K562 (cell line): ENCODE measurements around the gene SUGP1. TPM values are rescaled to one million over a fixed set of nuclear protein-coding genes. Genes with fewer than 3 reads are reported as not detected.

Source experiments
- ATAC-seq: fragments of 200-7000 bp; cut with Tn5 transposase; 3 replicates; pipeline ENCODE4 v1.9.1; 2020; ENCODE audit warnings: moderate library complexity
- BruUV-seq: library from RNA; stranded (reverse); fragments of 400-500 nt; replicated peaks from 2 replicates; lab custom pipeline; 2021; lab: Mats Ljungman, UMichigan
- CTCF ChIA-PET: fragments of 300-600 bp; formaldehyde crosslinking; extraction: SDS; loops from one replicate; lab custom pipeline; 2021; ENCODE audit warnings: low intra/inter-chr PET ratio; lab: Yijun Ruan, JAX
- POLR2A ChIA-PET: fragments of 300-600, 350-650 bp; sonication (Branson Sonifier 250); formaldehyde crosslinking; extraction: SDS; loops from one replicate; lab custom pipeline; 2021; ENCODE audit warnings: antibody characterized with exemption, inconsistent platforms; lab: Yijun Ruan, JAX
- DNase-seq, 4 experiments: peaks; one replicate each; pipeline versions ENCODE4 v3.0.0 to v3.0.0-alpha.2; 2011 to 2018; ENCODE audit warnings: low spot score in 3 of 4, mixed read lengths in 3 of 4; ENCODE audit errors: extremely low read depth in 1 of 4
- FAIRE-seq: peaks from 2 replicates; lab custom pipeline; 2011; peaks lifted over from hg19 to GRCh38; lab: Jason Lieb, UNC
- H2AFZ ChIP-seq: 2 replicates; pipeline ENCODE4 v1.6.0; 2011; ENCODE audit warnings: low read depth, low read length, control low read depth, inconsistent platforms
- H3K27ac ChIP-seq: fragments of 200-600 bp; 3 replicates; pipeline ENCODE4 v1.8.0; 2011; ENCODE audit warnings: low read depth, mild to moderate bottlenecking, control low read depth, inconsistent platforms, low read length, moderate library complexity, mixed read lengths; ENCODE audit errors: extremely low read depth
- H3K27me3 ChIP-seq, 2 experiments: fragments of 300-600 bp in 1 of 2; 2 replicates in 1 of 2; 3 replicates in 1 of 2; pipeline versions ENCODE4 v1.6.0 to v1.8.0; 2011; ENCODE audit warnings: inconsistent platforms in 2 of 2, low read length in 2 of 2, mild to moderate bottlenecking in 1 of 2, mixed read lengths in 1 of 2, moderate library complexity in 1 of 2; ENCODE audit not compliant: control insufficient read depth in 2 of 2, insufficient read depth in 2 of 2
- H3K36me3 ChIP-seq: fragments of 300-600 bp; 3 replicates; pipeline ENCODE4 v1.8.0; 2011; ENCODE audit warnings: mild to moderate bottlenecking, low read length, inconsistent platforms; ENCODE audit not compliant: control insufficient read depth, insufficient read depth
- H3K4me1 ChIP-seq, 2 experiments: fragments of 200-600 bp in 1 of 2; replicated peaks in 1 of 2; 2 replicates in 1 of 2; 3 replicates in 1 of 2; pipeline versions ENCODE4 v1.5.1 to v1.8.0; 2011; ENCODE audit warnings: inconsistent platforms in 2 of 2, low read length in 2 of 2, mild to moderate bottlenecking in 1 of 2, mixed read lengths in 1 of 2, moderate library complexity in 1 of 2; ENCODE audit not compliant: control insufficient read depth in 2 of 2, insufficient read depth in 2 of 2
- H3K4me2 ChIP-seq: 2 replicates; pipeline ENCODE4 v1.6.1; 2011; ENCODE audit warnings: low read length, control low read depth, inconsistent platforms, mixed read lengths; ENCODE audit not compliant: insufficient read depth
- H3K4me3 ChIP-seq: fragments of 200-600 bp; sonication (generic), shearing (Covaris generic); 2 replicates; pipeline ENCODE4 v1.5.1; 2016; ENCODE audit warnings: control low read depth, inconsistent platforms
- H3K79me2 ChIP-seq: fragments of 200-600 bp; 3 replicates; pipeline ENCODE4 v1.8.0; 2011; ENCODE audit warnings: low read length, inconsistent platforms; ENCODE audit not compliant: control insufficient read depth, insufficient read depth
- H3K9ac ChIP-seq, 2 experiments: 2 replicates each; pipeline versions ENCODE4 v1.6.0 to v1.6.1; 2011; ENCODE audit warnings: low read depth in 2 of 2, low read length in 2 of 2, control low read depth in 1 of 2, inconsistent platforms in 1 of 2, mild to moderate bottlenecking in 1 of 2, mixed read lengths in 1 of 2; ENCODE audit not compliant: insufficient read depth in 1 of 2
- H3K9me1 ChIP-seq: one replicate; pipeline ENCODE4 v1.6.0; 2011; ENCODE audit warnings: inconsistent platforms, mild to moderate bottlenecking, low read length, moderate library complexity; ENCODE audit not compliant: control insufficient read depth, insufficient read depth
- H3K9me3 ChIP-seq: replicated peaks from 2 replicates; pipeline ENCODE4 v1.5.1; 2011; ENCODE audit warnings: low read depth, low read length, inconsistent platforms; ENCODE audit not compliant: control insufficient read depth, insufficient read depth
- H4K20me1 ChIP-seq: replicated peaks from 2 replicates; pipeline ENCODE4 v1.6.1; 2011; ENCODE audit warnings: low read length, inconsistent platforms, mixed read lengths; ENCODE audit not compliant: control insufficient read depth, insufficient read depth
- ARID4B ChIP-seq: sonication (generic); formaldehyde crosslinking; IDR thresholded peaks from 2 replicates; pipeline ENCODE4 v1.8.0; 2022; ENCODE audit warnings: mild to moderate bottlenecking, missing genetic modification reagents
- ATF3 ChIP-seq, 2 experiments: fragments of 450-650 bp in 1 of 2; sonication (generic) in 1 of 2; formaldehyde crosslinking in 1 of 2; IDR thresholded peaks in 1 of 2; conservative IDR thresholded peaks in 1 of 2; 2 replicates each; pipeline versions ENCODE4 v1.6.1 to v1.8.1; 2016 to 2023; ENCODE audit warnings: mild to moderate bottlenecking in 2 of 2, moderate library complexity in 2 of 2, inconsistent platforms in 1 of 2, missing genetic modification reagents in 1 of 2
- CCAR2 ChIP-seq: fragments of 200-400 bp; formaldehyde crosslinking; IDR thresholded peaks from 2 replicates; pipeline ENCODE4 v1.6.1; 2017; ENCODE audit warnings: mild to moderate bottlenecking, low read depth, low read length
- HDAC3 ChIP-seq: fragments of 450-650 bp; IDR thresholded peaks from 2 replicates; pipeline ENCODE4 v1.6.1; 2018; ENCODE audit warnings: borderline replicate concordance, mild to moderate bottlenecking, moderate library complexity; ENCODE audit not compliant: partially characterized antibody
- RBM15 ChIP-seq: fragments of 200-400 bp; formaldehyde crosslinking; IDR thresholded peaks from 2 replicates; pipeline ENCODE4 v1.6.1; 2018; ENCODE audit warnings: mild to moderate bottlenecking, low read length, moderate library complexity; ENCODE audit not compliant: insufficient read depth
- RNF2 ChIP-seq: sonication (generic); IDR thresholded peaks from 2 replicates; pipeline ENCODE4 v1.6.1; 2016
- ZNF644 ChIP-seq: fragments of 200-800 bp; sonication (Bioruptor generic); IDR thresholded peaks from 2 replicates; pipeline ENCODE4 v1.6.1; 2016; ENCODE audit warnings: low read depth, missing genetic modification characterization, missing compliant biosample characterization
- WGBS: fragments of 100-300 bp; shearing (Covaris generic); methylation state at CpG from one replicate; pipeline ENCODE4 v1.1.6; 2016; ENCODE audit warnings: low coverage, mixed read lengths; ENCODE audit not compliant: insufficient coverage; ENCODE audit errors: missing lambda C conversion rate; 5-methylcytosine and 5-hydroxymethylcytosine counted together
- in situ Hi-C: fragments of 300-500 bp; cut with MboI; formaldehyde crosslinking; loops from 4 replicates; pipeline ENCODE4 v1.15.0; 2018; ENCODE audit warnings: inconsistent platforms, mixed read lengths
- intact Hi-C: fragments of 100-400 bp; cut with micrococcal nuclease; formaldehyde crosslinking; loops from 2 replicates; pipeline ENCODE4 v1.14.2; 2022
- polyA plus RNA-seq, 8 experiments: library from polyadenylated mRNA; depleted of rRNA in 4 of 8; stranded (reverse) in 5 of 8; unstranded in 3 of 8; fragments of >200 nt; fragmentation: Nextera tagmentation in 2 of 8; fragmentation: Illumina TruSeq in 1 of 8; extraction: Ambion mirVana in 2 of 8; extraction: Trizol in 1 of 8; gene quantifications; 2 replicates each; pipeline versions ENCODE4 v1.2.1 to v1.2.3, GENCODE V29; 2011 to 2014; ENCODE audit warnings: inconsistent platforms in 1 of 8, missing spikeins in 1 of 8
- total RNA-seq, 7 experiments: library from RNA; depleted of rRNA in 6 of 7; stranded (reverse); fragments of >200 nt in 6 of 7; fragmentation: Illumina TruSeq in 2 of 7; extraction: Trizol in 2 of 7; gene quantifications; 2 replicates each; pipeline versions ENCODE4 v1.2.1 to v1.2.3, GENCODE V29; 2011 to 2021; ENCODE audit warnings: low replicate concordance in 1 of 7

SUGP1 gene
- total and polyA plus RNA-seq, 9 of the 15 experiments (the other 6 are each of a cell fraction or from before 2014, with no cell fraction given) = 1.0 to 53.3 (median 32.4) TPM

GRCh38 chr19:19276851-19277250 is 43.5 kb downstream of the SUGP1 start:
- WGBS = 95% methylated on average over 17 of the region's 20 CpGs
- Histone ChIP-seq H3K9me3 (no peaks in the 10 kb centered on the region), H3K27me3 (no peaks in the 10 kb centered on the region), H3K4me2 (no peak overlapping the region), H3K9me1 (no peaks in the 10 kb centered on the region), H2AFZ (no peak overlapping the region), H4K20me1 (no peaks in the 10 kb centered on the region; the same call in 1 of the 2 replicates), H3K27ac (no peak overlapping the region), H3K9ac (no peak overlapping the region), H3K4me1 (peaks cover 0 to 9% of the 10 kb centered on the region in 2 experiments; a peak in 2 of 5 replicates), H3K36me3 (peaks cover 61% of the 10 kb centered on the region; the same call in 2 of the 3 replicates), H3K79me2 (no peaks in the 10 kb centered on the region), H3K4me3 (no peak overlapping the region)
- no peak for DNase-seq
- ChIA-PET CTCF (no interaction called here), POLR2A (no interaction called here)
- FAIRE-seq = no peak
- intact Hi-C loops (no loop called here), in situ Hi-C loops (no loop called here)
- TF ChIP-seq ZNF644 (tag) (no peak), HDAC3 (no peak), ATF3 (IDR thresholded peaks at IDR 0.05) (no peak), ATF3 (CRISPR knock-in tag; conservative IDR thresholded peaks at IDR 0.05) (no peak), RNF2 (no peak)
- no TSS peak for BruUV-seq
- ATAC-seq = no peak

DNA sequence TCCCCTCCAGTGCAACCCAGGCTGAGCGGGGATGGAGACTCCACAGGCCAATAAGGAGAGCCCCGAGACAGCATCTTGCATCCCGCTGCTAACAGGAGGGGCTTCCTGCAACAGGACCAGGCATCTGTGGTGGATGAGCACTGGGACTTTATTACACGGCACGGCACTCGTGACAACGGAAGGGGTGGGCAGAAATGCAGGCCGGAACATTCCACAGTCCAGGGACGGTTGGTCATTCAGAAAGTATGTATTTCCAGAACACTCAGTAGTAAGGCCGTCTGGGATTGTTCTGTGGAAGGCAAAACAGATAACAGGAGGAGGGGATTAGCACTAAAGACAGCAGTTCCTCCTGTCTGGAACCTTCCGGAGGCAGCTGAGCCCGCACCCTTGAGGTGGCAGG is 43.9 kb downstream of the SUGP1 start:
- CTCF ChIA-PET = no interaction called here
- Histone ChIP-seq H3K4me1 (peaks cover 0 to 9% of the 10 kb centered on the region in 2 experiments; a peak in 2 of 5 replicates), H3K9me3 (no peaks in the 10 kb centered on the region), H2AFZ (no peak overlapping the region), H3K27me3 (no peaks in the 10 kb centered on the region), H3K4me2 (no peak overlapping the region), H3K9me1 (no peaks in the 10 kb centered on the region), H4K20me1 (no peaks in the 10 kb centered on the region; the same call in 1 of the 2 replicates), H3K79me2 (no peaks in the 10 kb centered on the region), H3K27ac (no peak overlapping the region), H3K36me3 (peaks cover 57% of the 10 kb centered on the region; the same call in 2 of the 3 replicates), H3K4me3 (no peak overlapping the region), H3K9ac (no peak overlapping the region)
- DNase-seq = no peak
- no peak for FAIRE-seq
- BruUV-seq = no TSS peak
- in situ Hi-C loops = no loop called here
- intact Hi-C loops = no loop called here
- no peak for ATAC-seq
- 86% methylated on average over 8 of the region's 12 CpGs for WGBS
- TF ChIP-seq RBM15 (no peak), ARID4B (CRISPR knock-in tag) (no peak), CCAR2 (no peak)
- POLR2A ChIA-PET = interaction anchor here (0.6 kb wide), 1 partner anchor 33 kb away, joined by 3 read pairs; no protein-coding TSS in a partner anchor
